Uterus (tissue), 2 donors: Measurements from ENCODE around the gene VEZF1.

Experiments used
- CTCF ChIP-seq, 4 experiments: fragments of 200-600 bp in 2 of 4; fragments of 450-650 bp in 2 of 4; sonication (generic) in 2 of 4; IDR thresholded peaks; one replicate each; pipeline ENCODE4 v1.5.1; 2016 to 2019; ENCODE audit warnings: antibody characterized with exemption in 4 of 4, mild to moderate bottlenecking in 2 of 4, moderate library complexity in 1 of 4
- POLR2A ChIP-seq, 2 donors: fragments of 450-650 bp; IDR thresholded peaks; one replicate each; pipeline ENCODE4 v1.6.1; 2016; ENCODE audit warnings: antibody characterized with exemption in 2 of 2, mild to moderate bottlenecking in 1 of 2, moderate library complexity in 1 of 2

DNA sequence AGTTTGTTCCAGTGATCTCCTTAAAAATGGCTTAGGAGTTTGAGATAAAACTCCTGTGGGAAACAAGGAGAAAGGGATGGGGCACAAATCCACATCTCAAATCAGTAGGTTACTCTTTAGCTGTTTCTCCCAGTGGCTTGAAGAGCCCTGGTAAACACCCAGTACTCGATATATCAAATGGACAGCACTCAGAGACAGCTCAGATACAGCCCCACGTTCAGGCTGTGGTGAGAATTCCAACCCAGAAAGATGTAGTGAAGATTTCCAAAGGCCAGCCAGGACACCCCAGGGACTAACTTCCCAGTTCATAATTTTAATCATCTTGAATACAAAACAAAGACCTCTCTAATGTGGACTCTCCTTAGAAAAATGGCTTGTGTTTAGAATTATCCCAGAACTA lies 6.4 kb upstream of the VEZF1 start:
- no peak for TF ChIP-seq CTCF (IDR thresholded peaks at IDR 0.05)
- no peak for TF ChIP-seq POLR2A (IDR thresholded peaks at IDR 0.05)
